ENCODE data around the gene RABGEF1. TPM values are rescaled to one million over a fixed set of nuclear protein-coding genes. Genes with fewer than 3 reads are reported as not detected.

RABGEF1 gene
- total RNA-seq, 1 experiment from 2014 or later, result 35.2 TPM

GRCh38 chr7:66776800-66777442 is 36.4 kb downstream of the RABGEF1 start:
- Histone ChIP-seq H3K9me3 (ENCODE audit: insufficient read depth, low read depth) (no peaks in the 10 kb centered on the region), H2AFZ (no peak overlapping the region), H3K27me3 (ENCODE audit: insufficient read depth, low read depth) (no peaks in the 10 kb centered on the region), H3F3A (ENCODE audit: insufficient read depth, low read depth) (no peaks in the 10 kb centered on the region), H3K4me2 (no peak overlapping the region), H3K27ac (no peak overlapping the region), H4K20me1 (ENCODE audit: insufficient read depth) (0 out of 2 replicates have a peak, but pooled peaks cover 5% of the 10 kb centered on the region), H3K4me1 (replicated peaks; ENCODE audit: insufficient read depth) (no peaks in the 10 kb centered on the region), H3K4me3 (no peak overlapping the region), H3K36me3 (ENCODE audit: low read depth) (peaks cover 4% of the 10 kb centered on the region; the same call in 1 of the 2 replicates), H3K9me2 (ENCODE audit: insufficient read depth) (no peaks in the 10 kb centered on the region), H3K79me2 (ENCODE audit: low read depth) (no peaks in the 10 kb centered on the region)
- no TSS peak for BruUV-seq (replicated peaks)
- no peak for TF ChIP-seq EZH2 (IDR thresholded peaks at IDR 0.05; ENCODE audit: low read depth)
- TF ChIP-seq, protein P1, sequence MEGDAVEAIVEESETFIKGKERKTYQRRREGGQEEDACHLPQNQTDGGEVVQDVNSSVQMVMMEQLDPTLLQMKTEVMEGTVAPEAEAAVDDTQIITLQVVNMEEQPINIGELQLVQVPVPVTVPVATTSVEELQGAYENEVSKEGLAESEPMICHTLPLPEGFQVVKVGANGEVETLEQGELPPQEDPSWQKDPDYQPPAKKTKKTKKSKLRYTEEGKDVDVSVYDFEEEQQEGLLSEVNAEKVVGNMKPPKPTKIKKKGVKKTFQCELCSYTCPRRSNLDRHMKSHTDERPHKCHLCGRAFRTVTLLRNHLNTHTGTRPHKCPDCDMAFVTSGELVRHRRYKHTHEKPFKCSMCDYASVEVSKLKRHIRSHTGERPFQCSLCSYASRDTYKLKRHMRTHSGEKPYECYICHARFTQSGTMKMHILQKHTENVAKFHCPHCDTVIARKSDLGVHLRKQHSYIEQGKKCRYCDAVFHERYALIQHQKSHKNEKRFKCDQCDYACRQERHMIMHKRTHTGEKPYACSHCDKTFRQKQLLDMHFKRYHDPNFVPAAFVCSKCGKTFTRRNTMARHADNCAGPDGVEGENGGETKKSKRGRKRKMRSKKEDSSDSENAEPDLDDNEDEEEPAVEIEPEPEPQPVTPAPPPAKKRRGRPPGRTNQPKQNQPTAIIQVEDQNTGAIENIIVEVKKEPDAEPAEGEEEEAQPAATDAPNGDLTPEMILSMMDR (conservative IDR thresholded peaks at IDR 0.05), result no peak
- no peak for DNase-seq
- intact Hi-C loops (cut with micrococcal nuclease; ENCODE audit: unreplicated experiment), result no loop called here
- ChIA-PET CTCF (no interaction called here), POLR2A (ENCODE audit: unreplicated experiment) (interaction anchor here (0.6 kb wide), 1 partner anchor 24 kb away, joined by 20 read pairs; no protein-coding TSS in a partner anchor)

DNA sequence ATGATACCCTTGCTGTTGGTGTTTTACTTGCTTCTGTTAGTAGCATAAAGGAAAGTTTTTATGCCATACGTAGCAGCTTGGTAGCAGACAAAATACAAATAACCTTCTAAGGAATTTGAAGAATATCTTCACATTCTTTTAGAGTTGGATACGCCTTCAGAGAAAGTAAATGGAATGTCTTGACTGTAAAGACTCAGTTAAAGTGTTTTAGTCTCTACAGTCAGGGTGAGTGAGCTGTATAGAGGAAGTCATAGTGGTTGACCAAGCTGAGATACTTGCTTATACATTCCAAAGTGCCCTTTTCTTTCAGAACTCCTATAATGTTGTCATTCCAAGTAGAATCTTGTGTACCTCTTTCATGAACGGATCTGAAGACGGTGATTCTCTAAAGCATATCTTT is 37.7 kb downstream of the RABGEF1 start:
- DNase-seq, result no peak
- H3K4me1 ChIP-seq (replicated peaks; ENCODE audit: insufficient read depth), result no peaks in the 10 kb centered on the region

GRCh38 chr7:66779669-66780409 is 39.3 kb downstream of the RABGEF1 start:
- Histone ChIP-seq H3K27me3 (ENCODE audit: insufficient read depth, low read depth) (no peaks in the 10 kb centered on the region), H3K36me3 (ENCODE audit: low read depth) (peaks cover under 1% of the 10 kb centered on the region; the same call in 1 of the 2 replicates), H3K27ac (no peak overlapping the region), H3K4me2 (no peak overlapping the region), H2AFZ (no peak overlapping the region), H3F3A (ENCODE audit: insufficient read depth, low read depth) (no peaks in the 10 kb centered on the region), H3K9me3 (ENCODE audit: insufficient read depth, low read depth) (no peaks in the 10 kb centered on the region), H4K20me1 (ENCODE audit: insufficient read depth) (0 out of 2 replicates have a peak, but pooled peaks cover 4% of the 10 kb centered on the region), H3K79me2 (ENCODE audit: low read depth) (no peaks in the 10 kb centered on the region), H3K9me2 (ENCODE audit: insufficient read depth) (no peaks in the 10 kb centered on the region), H3K4me3 (no peak overlapping the region), H3K4me1 (replicated peaks; ENCODE audit: insufficient read depth) (no peaks in the 10 kb centered on the region)
- intact Hi-C loops (cut with micrococcal nuclease; ENCODE audit: unreplicated experiment), result no loop called here
- CTCF ChIA-PET, result no interaction called here
- BruUV-seq (replicated peaks), result no TSS peak
- TF ChIP-seq, protein P1 (conservative IDR thresholded peaks at IDR 0.05), result no peak
- TF ChIP-seq EZH2 (IDR thresholded peaks at IDR 0.05; ENCODE audit: low read depth), result no peak
- POLR2A ChIA-PET (ENCODE audit: unreplicated experiment), result no interaction called here
- no peak for DNase-seq

More for the DNA sequence above, 37.7 kb downstream of the RABGEF1 start:
- ChIA-PET CTCF (no interaction called here), POLR2A (ENCODE audit: unreplicated experiment) (no interaction called here)
- BruUV-seq (replicated peaks), result no TSS peak
- H2AFZ ChIP-seq, result no peak overlapping the region
- no peak overlapping the region for H3K4me3 ChIP-seq
- H3K9me3 ChIP-seq (ENCODE audit: insufficient read depth, low read depth), result no peaks in the 10 kb centered on the region
- H3K27me3 ChIP-seq (ENCODE audit: insufficient read depth, low read depth), result no peaks in the 10 kb centered on the region
- H4K20me1 ChIP-seq (ENCODE audit: insufficient read depth), result 0 out of 2 replicates have a peak, but pooled peaks cover 4% of the 10 kb centered on the region
- H3K36me3 ChIP-seq (ENCODE audit: low read depth), result peaks cover 4% of the 10 kb centered on the region; the same call in 1 of the 2 replicates
- TF ChIP-seq EZH2 (IDR thresholded peaks at IDR 0.05; ENCODE audit: low read depth), result no peak
- TF ChIP-seq, protein P1 (conservative IDR thresholded peaks at IDR 0.05), result no peak
- H3F3A ChIP-seq (ENCODE audit: insufficient read depth, low read depth), result no peaks in the 10 kb centered on the region
- no peak overlapping the region for H3K27ac ChIP-seq
- no peaks in the 10 kb centered on the region for H3K9me2 ChIP-seq (ENCODE audit: insufficient read depth)
- intact Hi-C loops (cut with micrococcal nuclease; ENCODE audit: unreplicated experiment), result no loop called here
- H3K4me2 ChIP-seq, result no peak overlapping the region
- H3K79me2 ChIP-seq (ENCODE audit: low read depth), result no peaks in the 10 kb centered on the region

Data from PC-9 (cell line).